ENCODE results near the gene KCNAB1. TPM values are rescaled to one million over a fixed set of nuclear protein-coding genes. Genes with fewer than 3 reads are reported as not detected.
A peak's percentile ranks its signal among the peaks of the same experiment; 100 is the strongest.

KCNAB1 gene
- total RNA-seq, 1 donor from 2014 or later: 0.79 TPM

DNA sequence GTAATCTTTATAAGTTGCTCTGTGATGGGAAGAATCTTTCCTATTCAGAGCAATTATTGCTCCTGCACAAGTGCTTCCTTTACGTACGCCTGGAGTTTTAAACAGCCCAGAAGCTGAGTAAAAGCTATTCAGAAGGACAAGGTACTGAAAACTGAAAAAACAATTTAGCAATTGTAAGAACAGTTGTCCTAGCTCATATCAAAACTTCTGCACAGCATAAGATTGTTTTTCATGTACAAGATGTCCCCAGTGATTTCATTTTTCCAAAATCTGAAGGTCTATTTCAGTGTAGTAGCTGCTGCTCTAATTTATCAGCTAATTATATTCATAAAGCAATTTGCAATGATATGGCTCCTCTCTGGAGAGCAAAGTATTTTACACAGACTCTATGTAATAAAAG lies 23.7 kb downstream of the KCNAB1 start:
- TF ChIP-seq, protein P1, sequence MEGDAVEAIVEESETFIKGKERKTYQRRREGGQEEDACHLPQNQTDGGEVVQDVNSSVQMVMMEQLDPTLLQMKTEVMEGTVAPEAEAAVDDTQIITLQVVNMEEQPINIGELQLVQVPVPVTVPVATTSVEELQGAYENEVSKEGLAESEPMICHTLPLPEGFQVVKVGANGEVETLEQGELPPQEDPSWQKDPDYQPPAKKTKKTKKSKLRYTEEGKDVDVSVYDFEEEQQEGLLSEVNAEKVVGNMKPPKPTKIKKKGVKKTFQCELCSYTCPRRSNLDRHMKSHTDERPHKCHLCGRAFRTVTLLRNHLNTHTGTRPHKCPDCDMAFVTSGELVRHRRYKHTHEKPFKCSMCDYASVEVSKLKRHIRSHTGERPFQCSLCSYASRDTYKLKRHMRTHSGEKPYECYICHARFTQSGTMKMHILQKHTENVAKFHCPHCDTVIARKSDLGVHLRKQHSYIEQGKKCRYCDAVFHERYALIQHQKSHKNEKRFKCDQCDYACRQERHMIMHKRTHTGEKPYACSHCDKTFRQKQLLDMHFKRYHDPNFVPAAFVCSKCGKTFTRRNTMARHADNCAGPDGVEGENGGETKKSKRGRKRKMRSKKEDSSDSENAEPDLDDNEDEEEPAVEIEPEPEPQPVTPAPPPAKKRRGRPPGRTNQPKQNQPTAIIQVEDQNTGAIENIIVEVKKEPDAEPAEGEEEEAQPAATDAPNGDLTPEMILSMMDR (conservative IDR thresholded peaks at IDR 0.05): no peak
- no peaks in the 10 kb centered on the region for H3K9me3 Mint-ChIP-seq
- no peak for DNase-seq (ENCODE audit: low read depth, low spot score)
- no peaks in the 10 kb centered on the region for H3K36me3 Mint-ChIP-seq (ENCODE audit: low read depth)
- peaks cover 3% of the 10 kb centered on the region for H3K27me3 Mint-ChIP-seq (ENCODE audit: low read depth)
- H3K27ac Mint-ChIP-seq (ENCODE audit: unreplicated experiment): no peak overlapping the region
- H3K4me3 Mint-ChIP-seq: no peak overlapping the region
- H3K4me1 Mint-ChIP-seq: peaks cover 7% of the 10 kb centered on the region

DNA sequence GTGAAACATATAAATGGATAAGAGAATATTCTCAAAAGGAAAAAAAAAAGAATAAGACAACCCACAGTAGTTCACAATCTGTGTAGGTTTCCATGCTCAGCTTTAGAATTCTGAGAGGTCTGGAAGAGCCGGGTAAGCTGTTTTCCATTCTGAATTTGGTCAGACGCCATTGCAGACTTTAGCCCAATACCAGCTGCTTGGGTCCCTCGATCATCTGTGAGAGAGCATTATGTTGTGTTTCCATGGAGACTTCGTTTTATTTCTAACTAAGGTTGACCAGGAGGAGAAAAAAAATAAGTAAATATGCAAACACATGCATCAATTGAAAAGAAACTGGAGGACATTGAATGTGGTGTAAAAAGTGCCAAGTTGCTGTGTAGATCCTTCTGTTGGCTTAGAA lies 25.5 kb downstream of the KCNAB1 start:
- H3K4me3 Mint-ChIP-seq: no peak overlapping the region
- H3K4me1 Mint-ChIP-seq: peaks cover 16% of the 10 kb centered on the region
- DNase-seq (ENCODE audit: low read depth, low spot score): no peak
- no peaks in the 10 kb centered on the region for H3K9me3 Mint-ChIP-seq
- no peak overlapping the region for H3K27ac Mint-ChIP-seq (ENCODE audit: unreplicated experiment)
- no peaks in the 10 kb centered on the region for H3K36me3 Mint-ChIP-seq (ENCODE audit: low read depth)
- H3K27me3 Mint-ChIP-seq (ENCODE audit: low read depth): peaks cover 3% of the 10 kb centered on the region
- TF ChIP-seq, protein P1 (conservative IDR thresholded peaks at IDR 0.05): no peak

DNA sequence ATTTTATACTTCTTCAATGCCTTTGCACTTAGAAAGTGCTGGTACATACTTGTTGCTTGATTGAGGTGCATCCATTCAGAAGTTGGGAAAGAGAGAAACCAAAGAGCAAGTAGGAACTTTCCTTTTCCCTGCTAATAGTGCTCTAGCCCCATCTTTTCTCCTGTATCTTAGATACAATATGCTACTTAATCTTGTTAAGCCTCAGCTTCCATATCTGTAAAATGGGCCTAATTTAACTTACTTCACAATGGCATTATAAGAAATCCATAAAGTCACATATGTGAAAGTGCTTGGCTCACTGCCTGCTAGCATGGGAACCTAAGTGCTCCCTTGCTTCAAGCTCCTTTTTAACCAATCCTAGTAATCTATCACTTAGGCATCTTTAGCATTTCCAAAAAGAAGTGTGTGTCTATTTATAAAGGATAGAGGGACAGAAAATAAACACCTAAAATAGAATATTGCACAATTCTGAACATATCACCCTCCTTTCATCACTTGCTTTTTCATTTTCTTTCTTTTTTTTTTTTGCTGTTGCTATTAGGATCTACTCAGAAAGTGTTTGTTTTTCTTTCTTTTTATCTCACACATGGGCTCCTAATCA lies 28.1 kb downstream of the KCNAB1 start:
- Mint-ChIP-seq H3K4me1 (peaks cover 29% of the 10 kb centered on the region), H3K9me3 (no peaks in the 10 kb centered on the region), H3K36me3 (ENCODE audit: low read depth) (no peaks in the 10 kb centered on the region), H3K4me3 (no peak overlapping the region), H3K27me3 (ENCODE audit: low read depth) (peaks cover 3% of the 10 kb centered on the region), H3K27ac (ENCODE audit: unreplicated experiment) (no peak overlapping the region)
- DNase-seq (ENCODE audit: low read depth, low spot score): no peak
- TF ChIP-seq, protein P1 (conservative IDR thresholded peaks at IDR 0.05): no peak

DNA sequence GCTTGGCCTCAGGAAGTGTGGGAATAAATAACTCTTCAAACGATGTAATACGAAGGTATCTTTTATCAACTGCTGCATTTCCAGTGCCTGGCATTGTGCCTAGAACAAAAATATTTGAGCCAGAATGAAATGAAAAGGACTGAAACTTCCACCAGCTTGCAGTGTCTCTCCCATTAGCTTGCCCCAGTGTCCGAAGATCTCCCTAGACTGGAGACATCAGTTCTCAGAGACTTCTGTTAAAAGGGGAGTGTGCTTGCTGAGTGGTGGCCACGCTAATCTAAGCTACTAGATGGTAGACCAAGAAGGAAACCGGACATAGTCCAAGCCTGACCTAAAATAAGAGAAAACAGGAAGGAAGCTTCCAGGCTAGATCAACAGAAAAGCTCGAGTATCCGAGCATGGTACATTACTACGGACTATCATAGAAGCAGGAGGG lies 28.6 kb downstream of the KCNAB1 start:
- Mint-ChIP-seq H3K4me1 (peaks cover 29% of the 10 kb centered on the region), H3K36me3 (ENCODE audit: low read depth) (no peaks in the 10 kb centered on the region), H3K9me3 (peaks cover 3% of the 10 kb centered on the region), H3K4me3 (no peak overlapping the region), H3K27ac (ENCODE audit: unreplicated experiment) (no peak overlapping the region), H3K27me3 (ENCODE audit: low read depth) (peaks cover 3% of the 10 kb centered on the region)
- no peak for DNase-seq (ENCODE audit: low read depth, low spot score)
- TF ChIP-seq, protein P1 (conservative IDR thresholded peaks at IDR 0.05): no peak

DNA sequence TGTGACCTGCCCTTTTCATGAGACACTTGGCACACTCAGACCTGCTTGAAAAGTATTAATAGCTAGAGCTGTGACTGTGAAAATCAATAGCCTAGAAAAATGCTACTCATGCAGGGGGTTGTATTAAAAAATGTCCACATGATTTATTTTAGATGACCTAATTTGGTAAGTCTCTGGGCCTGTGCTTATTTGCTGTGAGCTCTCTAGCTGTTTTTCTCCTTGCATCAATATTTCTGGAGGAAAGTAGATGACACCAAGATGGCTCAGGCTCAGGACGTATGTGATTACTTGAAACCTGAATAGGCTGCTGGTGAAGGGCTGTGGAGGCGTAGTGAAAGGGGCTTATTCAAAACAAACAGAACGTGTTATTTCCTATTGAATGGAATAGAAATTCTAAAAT lies 29.5 kb downstream of the KCNAB1 start:
- H3K9me3 Mint-ChIP-seq: peaks cover 8% of the 10 kb centered on the region
- H3K4me1 Mint-ChIP-seq: peaks cover 29% of the 10 kb centered on the region
- DNase-seq (ENCODE audit: low read depth, low spot score): no peak
- TF ChIP-seq, protein P1 (conservative IDR thresholded peaks at IDR 0.05): no peak
- H3K27me3 Mint-ChIP-seq (ENCODE audit: low read depth): no peaks in the 10 kb centered on the region
- no peak overlapping the region for H3K4me3 Mint-ChIP-seq
- H3K36me3 Mint-ChIP-seq (ENCODE audit: low read depth): no peaks in the 10 kb centered on the region
- peak overlapping the region; percentile 92 for H3K27ac Mint-ChIP-seq (ENCODE audit: unreplicated experiment)

All from neural crest cell (in vitro differentiated cells).